22Rv1 (cell line): ENCODE results near the gene ZNF211.
A peak's percentile ranks its signal among the peaks of the same experiment; 100 is the strongest.

Experiments used
- H3K27ac ChIP-seq: fragments of 450-650 bp; 2 replicates; pipeline ENCODE4 v1.5.1; 2017
- ZFX ChIP-seq: fragments of 450-650 bp; IDR thresholded peaks from 2 replicates; pipeline ENCODE4 v1.6.1; 2017; ENCODE audit warnings: antibody characterized with exemption, borderline replicate concordance
- TF ChIP-seq, protein P1 (sequence below): fragments of 450-650 bp; IDR thresholded peaks from 2 replicates; pipeline ENCODE4 v1.5.1; 2017; ENCODE audit warnings: mild to moderate bottlenecking

Gene ZNF211

DNA sequence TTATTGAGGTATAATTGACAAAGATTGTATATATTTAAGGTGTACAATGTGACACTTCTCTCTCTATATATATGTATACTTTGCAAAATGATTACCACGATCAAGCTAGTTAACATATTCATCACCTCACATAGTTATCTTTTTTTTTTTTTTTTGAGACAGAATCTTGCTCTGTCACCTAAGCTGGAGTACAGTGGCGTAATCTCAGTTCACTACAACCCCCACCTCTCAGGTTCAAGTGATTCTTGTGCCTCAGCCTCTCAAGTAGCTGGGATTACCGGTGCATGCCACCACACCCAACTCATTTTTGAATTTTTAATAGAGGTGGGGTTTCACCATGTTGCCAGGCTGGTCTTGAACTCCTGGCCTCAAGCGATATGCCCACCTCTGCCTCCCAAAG, 39.5 kb downstream of the ZNF211 start:
- TF ChIP-seq, protein P1, sequence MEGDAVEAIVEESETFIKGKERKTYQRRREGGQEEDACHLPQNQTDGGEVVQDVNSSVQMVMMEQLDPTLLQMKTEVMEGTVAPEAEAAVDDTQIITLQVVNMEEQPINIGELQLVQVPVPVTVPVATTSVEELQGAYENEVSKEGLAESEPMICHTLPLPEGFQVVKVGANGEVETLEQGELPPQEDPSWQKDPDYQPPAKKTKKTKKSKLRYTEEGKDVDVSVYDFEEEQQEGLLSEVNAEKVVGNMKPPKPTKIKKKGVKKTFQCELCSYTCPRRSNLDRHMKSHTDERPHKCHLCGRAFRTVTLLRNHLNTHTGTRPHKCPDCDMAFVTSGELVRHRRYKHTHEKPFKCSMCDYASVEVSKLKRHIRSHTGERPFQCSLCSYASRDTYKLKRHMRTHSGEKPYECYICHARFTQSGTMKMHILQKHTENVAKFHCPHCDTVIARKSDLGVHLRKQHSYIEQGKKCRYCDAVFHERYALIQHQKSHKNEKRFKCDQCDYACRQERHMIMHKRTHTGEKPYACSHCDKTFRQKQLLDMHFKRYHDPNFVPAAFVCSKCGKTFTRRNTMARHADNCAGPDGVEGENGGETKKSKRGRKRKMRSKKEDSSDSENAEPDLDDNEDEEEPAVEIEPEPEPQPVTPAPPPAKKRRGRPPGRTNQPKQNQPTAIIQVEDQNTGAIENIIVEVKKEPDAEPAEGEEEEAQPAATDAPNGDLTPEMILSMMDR, result no peak
- TF ChIP-seq ZFX, result no peak
- H3K27ac ChIP-seq, result no peak overlapping the region

DNA sequence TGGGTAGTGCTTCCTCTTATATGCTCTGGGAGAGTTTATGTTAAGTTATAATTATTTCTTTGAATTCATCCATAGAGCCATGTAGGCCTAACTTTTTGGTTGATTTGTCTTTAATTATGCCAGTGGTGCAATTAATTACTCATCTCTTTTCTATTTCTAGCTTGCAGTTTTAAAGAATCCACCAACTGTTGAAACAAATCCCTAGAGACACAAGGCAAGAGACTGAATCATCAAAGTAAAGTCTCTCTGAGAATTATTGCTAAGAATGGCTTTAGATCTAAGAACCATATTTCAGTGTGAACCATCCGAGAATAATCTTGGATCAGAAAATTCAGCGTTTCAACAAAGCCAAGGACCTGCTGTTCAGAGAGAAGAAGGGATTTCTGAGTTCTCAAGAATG, 42.9 kb downstream of the ZNF211 start:
- no peak overlapping the region for H3K27ac ChIP-seq
- TF ChIP-seq, protein P1, result no peak
- no peak for TF ChIP-seq ZFX

DNA sequence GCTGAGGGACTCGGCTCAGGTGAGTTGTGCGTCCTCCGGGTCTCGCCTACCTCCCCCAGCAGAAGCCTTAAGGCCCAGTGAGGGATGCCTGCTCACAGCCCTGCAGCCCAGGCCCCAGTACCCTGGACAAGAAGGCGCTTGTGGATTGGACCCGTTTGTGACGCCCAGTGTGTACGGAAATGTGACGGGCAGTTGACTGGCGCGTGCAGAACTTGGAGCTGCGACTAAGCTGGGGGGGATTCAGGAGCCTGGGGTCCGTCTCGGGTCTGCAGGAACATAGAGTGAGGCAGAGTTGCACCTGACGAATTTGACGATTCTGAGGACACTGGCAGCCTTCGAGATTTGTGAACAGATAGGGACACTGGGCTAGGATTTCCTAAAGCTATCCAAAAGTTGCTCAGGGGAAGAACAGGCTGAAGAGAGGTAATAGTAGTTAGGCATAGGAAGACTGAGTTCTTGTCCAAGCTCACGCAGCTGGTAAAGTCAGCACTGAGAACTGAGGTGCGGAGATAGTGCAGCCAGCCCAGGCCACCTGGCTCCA, 49.3 kb downstream of the ZNF211 start:
- peak overlapping the region; percentile 72 for H3K27ac ChIP-seq
- no peak for TF ChIP-seq ZFX
- TF ChIP-seq, protein P1, result no peak

DNA sequence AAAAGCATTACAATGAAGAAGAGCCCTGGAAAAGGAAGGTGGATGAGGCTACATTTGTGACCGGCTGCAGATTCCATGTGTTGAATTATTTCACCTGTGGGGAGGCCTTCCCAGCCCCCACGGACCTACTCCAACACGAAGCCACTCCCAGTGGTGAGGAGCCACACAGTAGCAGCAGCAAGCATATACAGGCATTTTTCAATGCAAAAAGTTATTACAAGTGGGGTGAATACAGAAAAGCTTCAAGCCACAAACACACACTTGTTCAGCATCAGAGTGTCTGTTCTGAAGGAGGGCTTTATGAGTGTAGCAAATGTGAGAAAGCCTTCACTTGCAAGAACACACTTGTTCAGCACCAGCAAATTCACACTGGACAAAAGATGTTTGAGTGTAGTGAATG, 53.8 kb downstream of the ZNF211 start:
- no peak for TF ChIP-seq ZFX
- TF ChIP-seq, protein P1, result no peak
- no peak overlapping the region for H3K27ac ChIP-seq

DNA sequence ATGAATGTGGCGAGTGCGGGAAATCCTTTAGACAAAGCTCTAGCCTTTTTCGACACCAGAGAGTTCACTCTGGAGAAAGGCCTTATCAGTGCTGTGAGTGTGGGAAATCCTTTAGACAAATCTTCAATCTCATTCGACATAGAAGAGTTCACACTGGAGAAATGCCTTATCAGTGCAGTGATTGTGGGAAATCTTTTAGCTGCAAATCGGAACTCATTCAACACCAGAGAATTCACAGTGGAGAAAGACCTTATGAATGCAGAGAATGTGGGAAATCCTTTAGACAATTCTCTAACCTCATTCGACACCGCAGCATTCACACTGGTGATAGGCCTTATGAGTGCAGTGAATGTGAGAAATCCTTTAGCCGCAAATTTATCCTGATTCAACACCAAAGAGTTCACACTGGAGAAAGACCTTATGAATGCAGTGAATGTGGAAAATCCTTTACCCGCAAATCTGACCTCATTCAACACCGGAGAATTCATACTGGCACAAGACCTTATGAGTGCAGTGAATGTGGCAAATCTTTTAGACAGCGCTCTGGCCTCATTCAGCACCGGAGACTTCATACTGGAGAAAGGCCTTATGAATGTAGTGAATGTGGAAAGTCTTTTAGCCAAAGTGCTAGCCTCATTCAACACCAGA, 54.5 kb downstream of the ZNF211 start:
- TF ChIP-seq, protein P1, result no peak
- no peak for TF ChIP-seq ZFX

DNA sequence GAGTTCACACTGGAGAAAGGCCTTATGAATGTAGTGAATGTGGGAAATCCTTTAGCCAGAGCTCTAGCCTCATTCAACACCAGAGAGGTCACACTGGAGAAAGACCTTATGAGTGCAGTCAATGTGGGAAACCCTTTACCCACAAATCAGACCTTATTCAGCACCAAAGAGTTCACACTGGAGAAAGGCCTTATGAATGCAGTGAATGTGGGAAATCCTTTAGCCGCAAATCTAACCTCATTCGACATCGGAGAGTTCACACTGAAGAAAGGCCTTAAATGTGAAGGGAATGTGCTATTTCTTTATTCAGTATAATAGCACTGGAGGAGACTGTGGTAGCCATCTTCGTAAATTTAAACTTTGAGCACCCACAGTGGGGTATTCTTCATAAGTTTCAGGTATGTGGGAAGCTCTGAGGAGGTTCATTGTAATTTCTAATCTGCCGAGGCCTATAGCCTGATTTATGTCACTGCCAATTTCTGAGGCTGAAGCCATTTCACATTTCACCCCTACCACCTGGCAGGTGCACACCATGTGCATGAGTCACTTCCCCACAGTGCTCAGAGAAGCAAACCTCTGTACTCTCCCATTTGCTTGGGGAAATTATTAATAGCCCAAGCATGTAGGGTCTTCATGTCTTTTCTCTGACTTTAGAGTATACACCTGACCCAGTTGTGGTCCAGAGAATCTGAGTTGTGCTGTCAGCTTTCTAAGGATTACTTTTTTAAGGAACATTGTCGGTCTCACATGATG, 55.2 kb downstream of the ZNF211 start:
- no peak for TF ChIP-seq ZFX
- TF ChIP-seq, protein P1, result no peak
- no peak overlapping the region for H3K27ac ChIP-seq

More for the DNA sequence above, 54.5 kb downstream of the ZNF211 start:
- no peak overlapping the region for H3K27ac ChIP-seq

DNA sequence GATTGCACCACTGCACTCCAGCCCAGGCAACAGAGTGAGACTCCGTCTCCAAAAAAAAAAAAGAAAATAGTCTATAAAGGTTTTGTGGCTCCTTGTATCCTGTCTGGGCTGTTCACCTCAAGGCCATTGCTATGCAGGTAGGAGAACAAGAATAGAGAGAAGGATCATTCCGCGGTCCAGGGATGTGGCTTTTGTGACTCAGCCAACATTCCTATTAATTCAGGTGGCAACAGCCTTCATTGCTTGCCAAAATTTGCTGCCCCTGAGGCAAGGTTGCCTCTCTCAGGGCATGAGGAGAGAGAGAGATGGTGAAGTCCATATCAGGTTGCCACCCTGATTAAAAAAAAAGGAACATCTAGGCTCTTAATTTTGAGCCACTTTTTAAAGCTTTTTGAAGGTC, 56.8 kb downstream of the ZNF211 start:
- TF ChIP-seq ZFX, result no peak
- TF ChIP-seq, protein P1, result no peak
- no peak overlapping the region for H3K27ac ChIP-seq
